GM19328 (cell line): ENCODE measurements around the gene EPAS1.
"Not testable (repeated sequence)": the region's sequence is repeated elsewhere in the genome, so short reads cannot be mapped to it uniquely, and the experiment has no call there.

Experiments used
- ATAC-seq: cut with Tn5 transposase; IDR thresholded peaks from one replicate; pipeline ENCODE4 v1.9.1; 2021; ENCODE audit warnings: mild to moderate bottlenecking, moderate library complexity; ENCODE audit not compliant: unreplicated experiment

Gene EPAS1

GRCh38 chr2:46381871-46382270, 84.7 kb downstream of the EPAS1 start:
- ATAC-seq: no peak

- no peak for ATAC-seq
These were observed 85.3 kb downstream of the EPAS1 start for GRCh38 chr2:46382331-46383112.

DNA sequence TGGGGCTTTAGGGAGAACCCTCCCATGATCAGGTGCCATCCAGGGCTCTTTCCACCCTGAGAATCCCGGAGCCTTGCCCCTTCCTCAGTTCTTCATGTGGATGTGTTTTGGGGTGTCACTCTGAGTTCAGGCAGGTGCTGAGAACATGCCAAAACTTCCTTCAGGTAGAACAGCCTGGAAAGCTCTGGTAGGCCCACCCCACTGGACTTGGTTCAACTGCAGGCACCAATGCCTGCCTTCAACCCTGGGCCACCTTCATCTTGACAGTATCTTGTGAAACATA, 85.8 kb downstream of the EPAS1 start:
- no peak for ATAC-seq

DNA sequence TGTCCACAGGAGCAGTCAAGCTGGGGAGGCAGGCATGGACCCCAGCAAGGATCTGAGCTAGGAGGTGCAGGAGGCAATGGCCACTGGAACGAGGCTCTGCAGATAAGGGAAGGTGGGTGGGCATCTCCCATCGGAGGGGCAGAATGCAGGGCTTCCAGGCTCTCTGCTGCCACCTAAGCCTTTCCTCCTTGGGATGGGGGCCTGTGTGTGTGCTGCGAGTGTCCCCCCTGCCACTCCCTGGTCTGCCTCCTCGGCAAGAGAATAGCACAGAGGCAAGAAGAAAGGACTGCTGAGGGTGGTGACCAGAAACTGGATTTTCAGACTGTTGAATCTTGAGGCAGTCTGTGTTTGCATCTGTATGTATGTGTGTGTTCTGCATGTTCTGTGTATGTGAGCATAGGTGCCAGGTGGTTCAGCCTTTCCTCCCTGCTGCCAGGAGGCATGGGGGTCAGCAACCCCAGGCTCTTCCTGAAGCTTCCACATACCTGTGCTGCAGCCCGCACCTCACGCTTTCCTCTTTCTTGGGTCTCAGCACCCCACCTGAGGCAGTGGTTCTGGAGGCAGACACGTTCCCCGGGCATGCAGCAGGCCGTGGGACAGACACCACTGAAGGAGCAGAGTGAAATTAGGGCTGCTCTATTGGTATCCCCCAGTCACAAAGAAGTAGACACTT, 86.7 kb downstream of the EPAS1 start:
- ATAC-seq: no peak

GRCh38 chr2:46384457-46384815, 87.2 kb downstream of the EPAS1 start:
- ATAC-seq: no peak

- no peak for ATAC-seq
These were observed 88.8 kb downstream of the EPAS1 start for GRCh38 chr2:46385786-46386577.

DNA sequence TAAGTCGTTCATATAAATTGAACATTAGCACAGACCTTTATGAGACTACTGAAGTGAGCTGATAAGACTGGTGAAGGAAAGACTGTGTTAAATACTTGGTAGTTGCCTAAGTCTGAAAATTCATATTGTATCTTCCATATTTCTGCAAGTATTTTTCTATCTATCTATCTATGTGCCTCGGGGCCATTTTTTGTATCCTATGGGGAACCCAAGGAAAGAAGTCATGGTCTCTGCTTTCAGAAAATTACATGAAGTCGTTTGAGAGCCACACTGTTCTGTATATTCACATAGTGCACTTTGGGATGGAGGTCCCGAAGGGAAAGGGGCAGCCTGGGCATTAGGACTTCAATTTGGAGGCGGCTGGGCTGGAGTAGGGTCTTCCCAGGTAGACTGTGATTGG, 89.6 kb downstream of the EPAS1 start:
- ATAC-seq: no peak

DNA sequence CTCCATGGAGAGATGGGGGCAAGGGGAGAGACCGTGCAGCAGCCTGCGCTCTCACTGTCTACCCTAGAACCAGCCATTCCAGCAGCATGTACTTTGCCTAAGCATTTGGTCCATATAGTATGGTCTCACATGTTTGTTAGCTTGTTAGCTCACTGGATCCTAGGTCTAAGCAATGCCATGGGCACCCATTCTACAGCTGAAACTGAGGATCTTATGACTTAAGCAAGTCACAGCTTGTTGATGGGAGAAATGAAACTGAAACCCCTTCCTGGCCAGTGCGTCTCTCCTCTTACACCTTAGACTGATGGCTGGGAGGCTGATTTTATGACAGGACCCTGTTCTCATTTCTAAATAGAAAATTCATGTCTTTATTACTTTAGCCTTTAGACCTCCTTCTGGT, 90.1 kb downstream of the EPAS1 start:
- ATAC-seq: no peak

- no peak for ATAC-seq
These were observed 90.8 kb downstream of the EPAS1 start for GRCh38 chr2:46387886-46388515.

GRCh38 chr2:46388881-46389280, 91.7 kb downstream of the EPAS1 start:
- no peak for ATAC-seq

DNA sequence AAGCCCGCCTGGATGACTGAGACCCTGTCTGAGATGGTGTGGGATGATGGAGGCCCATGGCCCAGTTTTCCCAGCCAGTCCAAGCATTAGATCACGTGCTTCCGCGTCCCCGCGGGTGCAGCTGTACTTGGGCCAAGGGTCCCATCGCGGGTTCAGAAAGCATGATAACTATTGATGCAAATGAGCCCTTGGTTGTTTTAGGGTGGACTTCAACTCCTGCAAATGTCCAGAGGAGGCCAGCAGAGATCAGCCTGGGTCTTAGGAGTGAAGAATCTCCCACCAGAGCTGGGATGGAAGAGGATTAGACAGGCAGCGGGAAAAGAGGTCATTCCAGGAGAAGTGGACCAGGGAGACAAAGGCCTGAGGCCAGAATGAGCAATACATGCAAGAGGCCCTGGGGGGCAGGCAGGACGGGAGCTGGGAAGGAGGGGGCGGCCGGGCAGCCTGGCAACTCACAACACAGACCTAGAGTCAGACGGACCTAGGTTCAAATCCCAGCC, 92.3 kb downstream of the EPAS1 start:
- no peak for ATAC-seq

DNA sequence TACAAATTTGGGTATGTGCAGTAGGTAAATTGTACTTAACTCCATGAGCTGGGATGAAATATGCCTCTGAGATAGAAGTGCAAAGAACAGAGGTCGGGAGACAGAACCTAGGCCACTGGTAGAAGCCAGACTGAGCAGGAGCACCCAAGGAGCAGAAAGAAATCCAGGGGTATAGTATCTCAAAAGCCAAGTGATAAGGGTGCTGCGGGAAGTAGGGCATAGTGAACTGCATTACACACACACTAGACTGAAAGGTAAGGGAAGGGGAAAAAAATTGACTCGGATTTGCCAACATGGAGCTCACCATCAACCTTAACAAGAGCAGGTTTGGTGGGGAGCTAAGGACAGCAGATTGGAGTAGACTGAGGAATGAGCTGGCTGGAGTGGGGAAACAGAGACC, 92.8 kb downstream of the EPAS1 start:
- ATAC-seq: no peak

DNA sequence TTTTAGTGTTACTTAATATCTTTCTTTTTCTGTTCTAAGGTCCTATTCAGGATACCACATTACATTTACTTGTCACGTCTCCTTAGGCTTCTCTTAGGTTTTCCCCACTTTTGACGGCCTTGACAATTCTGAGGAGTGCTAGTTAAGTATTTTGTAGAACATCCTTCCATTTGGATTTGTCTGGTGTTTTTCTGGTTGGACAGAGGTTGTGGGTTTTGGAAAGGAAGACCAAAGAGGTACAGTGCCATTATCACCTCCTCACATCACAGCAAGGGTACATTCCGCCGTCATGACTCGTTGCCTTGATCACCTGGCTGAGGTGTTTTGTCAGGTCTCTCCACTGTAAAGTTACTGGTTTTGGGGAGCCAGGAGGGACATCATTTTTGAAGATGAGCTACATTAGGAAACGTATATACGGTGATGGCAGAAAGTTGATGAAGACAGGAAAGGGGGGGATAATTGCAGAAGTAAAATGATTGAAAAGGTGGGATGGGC, 93.7 kb downstream of the EPAS1 start:
- ATAC-seq: no peak

GRCh38 chr2:46392561-46393346, 95.5 kb downstream of the EPAS1 start:
- no peak for ATAC-seq

DNA sequence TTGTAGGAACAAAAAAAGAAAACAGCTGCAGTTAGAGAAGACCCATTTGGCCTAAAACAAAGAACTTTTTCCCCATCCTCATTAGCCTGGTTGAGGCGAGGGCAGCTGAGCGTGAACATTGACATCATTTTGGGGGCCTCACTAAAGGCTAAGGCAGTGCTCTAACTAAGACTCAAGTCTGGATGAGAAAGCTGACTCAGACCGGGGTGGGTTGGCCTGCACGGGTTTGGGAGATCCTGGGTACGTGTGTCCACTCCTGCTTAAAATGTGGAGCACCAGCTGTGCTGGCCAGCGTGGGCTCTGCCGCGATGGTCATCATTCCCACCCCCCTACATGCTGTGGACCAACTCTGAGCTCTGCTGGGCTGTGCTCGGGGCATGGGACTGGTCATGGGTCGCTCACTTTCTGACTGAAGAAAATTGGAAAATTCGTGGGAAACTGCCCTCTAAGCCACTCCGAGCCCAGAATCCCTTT, 96.2 kb downstream of the EPAS1 start:
- no peak for ATAC-seq

- ATAC-seq: no peak
These were observed 96.7 kb downstream of the EPAS1 start for GRCh38 chr2:46393865-46394264.

GRCh38 chr2:46394649-46395510, 97.7 kb downstream of the EPAS1 start:
- ATAC-seq: no peak

DNA sequence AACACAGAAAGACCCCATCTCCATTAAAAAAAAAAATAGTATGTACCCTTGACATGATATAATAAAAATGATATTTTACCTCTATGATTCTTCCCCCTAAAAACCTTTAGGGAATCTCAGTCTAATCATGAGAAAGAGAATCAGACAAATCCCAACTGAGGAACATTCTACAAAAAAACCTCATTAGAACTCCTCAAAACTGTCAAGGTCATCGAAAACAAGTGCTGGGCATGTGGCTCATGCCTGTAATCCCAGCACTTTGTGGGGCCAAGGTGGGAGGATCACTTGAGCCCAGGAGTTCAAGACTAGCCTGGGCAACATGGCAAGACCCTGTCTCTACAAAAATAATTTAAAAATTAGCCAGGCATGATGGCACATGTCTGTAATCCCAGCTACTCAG, 98.5 kb downstream of the EPAS1 start:
- ATAC-seq: not testable (repeated sequence)

DNA sequence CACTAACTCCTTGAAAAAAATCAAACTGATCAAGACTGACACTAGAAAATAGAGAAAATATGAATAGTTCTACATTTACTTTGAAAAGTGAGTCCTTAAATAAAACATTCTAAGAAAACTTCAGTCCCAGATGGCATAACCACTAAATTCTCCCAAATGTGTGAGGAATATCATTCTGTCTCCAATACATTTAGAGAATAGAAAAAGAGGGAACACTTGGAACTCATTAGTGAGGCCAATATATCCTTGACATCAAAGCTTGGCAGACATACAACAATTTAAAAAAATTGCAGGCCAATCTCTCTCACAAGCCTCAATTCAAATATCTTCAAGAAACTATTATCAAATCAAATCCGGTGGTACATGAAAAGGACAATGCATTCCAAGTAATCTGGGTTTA, 102.8 kb downstream of the EPAS1 start:
- no peak for ATAC-seq
